ENCODE data around the gene IFI27L1.

DNA sequence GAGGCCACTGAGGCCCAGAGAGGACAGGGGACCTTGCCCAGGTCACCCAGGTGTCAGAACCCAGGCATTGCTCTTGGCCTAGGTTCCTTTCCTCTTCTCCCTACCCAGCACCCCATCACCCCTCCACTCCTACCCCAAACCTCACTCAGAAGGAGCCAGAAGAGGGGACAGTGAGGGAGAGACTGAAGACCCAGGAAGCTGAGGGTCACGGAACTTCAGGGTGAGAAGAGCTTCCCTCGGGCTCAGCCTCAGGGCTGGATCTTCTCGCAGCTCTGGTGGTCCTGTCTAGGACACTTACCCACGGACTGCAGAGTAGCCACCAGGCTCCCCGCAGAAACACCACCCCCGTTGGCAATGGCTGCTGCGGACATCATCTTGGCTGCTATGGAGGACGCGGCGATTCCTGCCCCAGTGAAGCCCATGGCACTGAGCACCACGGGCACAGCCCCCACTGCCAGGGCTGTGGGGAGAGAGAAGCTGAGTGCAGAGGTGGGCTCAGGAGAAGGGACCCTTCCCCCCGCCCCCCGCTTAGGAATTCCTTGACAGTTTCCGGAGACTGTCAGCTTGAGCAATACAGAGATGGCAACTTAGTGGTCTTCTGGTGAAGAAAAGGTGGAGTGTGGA, 47.2 kb downstream of the IFI27L1 start:
- no peak for TF ChIP-seq POLR2A (IDR thresholded peaks at IDR 0.05)
- TF ChIP-seq, protein P1, sequence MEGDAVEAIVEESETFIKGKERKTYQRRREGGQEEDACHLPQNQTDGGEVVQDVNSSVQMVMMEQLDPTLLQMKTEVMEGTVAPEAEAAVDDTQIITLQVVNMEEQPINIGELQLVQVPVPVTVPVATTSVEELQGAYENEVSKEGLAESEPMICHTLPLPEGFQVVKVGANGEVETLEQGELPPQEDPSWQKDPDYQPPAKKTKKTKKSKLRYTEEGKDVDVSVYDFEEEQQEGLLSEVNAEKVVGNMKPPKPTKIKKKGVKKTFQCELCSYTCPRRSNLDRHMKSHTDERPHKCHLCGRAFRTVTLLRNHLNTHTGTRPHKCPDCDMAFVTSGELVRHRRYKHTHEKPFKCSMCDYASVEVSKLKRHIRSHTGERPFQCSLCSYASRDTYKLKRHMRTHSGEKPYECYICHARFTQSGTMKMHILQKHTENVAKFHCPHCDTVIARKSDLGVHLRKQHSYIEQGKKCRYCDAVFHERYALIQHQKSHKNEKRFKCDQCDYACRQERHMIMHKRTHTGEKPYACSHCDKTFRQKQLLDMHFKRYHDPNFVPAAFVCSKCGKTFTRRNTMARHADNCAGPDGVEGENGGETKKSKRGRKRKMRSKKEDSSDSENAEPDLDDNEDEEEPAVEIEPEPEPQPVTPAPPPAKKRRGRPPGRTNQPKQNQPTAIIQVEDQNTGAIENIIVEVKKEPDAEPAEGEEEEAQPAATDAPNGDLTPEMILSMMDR (IDR thresholded peaks at IDR 0.05), result no peak

Measured in lower leg skin (tissue), 3 donors.